PC-9 (cell line): Measurements from ENCODE around the gene TDP1. TPM values are rescaled to one million over a fixed set of nuclear protein-coding genes. Genes with fewer than 3 reads are reported as not detected.

Experiments
- BruUV-seq: library from RNA; stranded (reverse); fragments of 400-500 nt; replicated peaks from 2 replicates; lab custom pipeline; 2021; lab: Mats Ljungman, UMichigan
- CTCF ChIA-PET: fragments of 300-600 bp; sonication (Branson Sonifier 250); formaldehyde crosslinking; loops from one replicate; lab custom pipeline; 2022; ENCODE audit warnings: antibody characterized with exemption; lab: Charles Lee
- POLR2A ChIA-PET: fragments of 300-600 bp; sonication (Branson Sonifier 250); formaldehyde crosslinking; loops from one replicate; lab custom pipeline; 2022; ENCODE audit warnings: antibody characterized with exemption; ENCODE audit not compliant: unreplicated experiment; lab: Charles Lee
- DNase-seq, 2 experiments: peaks; one replicate each; pipeline versions ENCODE4 v3.0.0 to v3.0.0-alpha.2; 2015 to 2022; ENCODE audit warnings: mixed read lengths in 1 of 2
- H2AFZ ChIP-seq: fragments of 200-600 bp; sonication (generic); 2 replicates; pipeline ENCODE4 v1.8.1; 2017; ENCODE audit warnings: antibody characterized with exemption
- H3F3A ChIP-seq: fragments of 200-600 bp; sonication (generic); 2 replicates; pipeline ENCODE4 v1.8.1; 2017; ENCODE audit warnings: antibody characterized with exemption, mild to moderate bottlenecking, low read depth; ENCODE audit not compliant: insufficient read depth
- H3K27ac ChIP-seq: fragments of 200-600 bp; sonication (generic); 2 replicates; pipeline ENCODE4 v1.6.1; 2016; ENCODE audit warnings: mixed run types
- H3K27me3 ChIP-seq: fragments of 200-600 bp; sonication (generic); 2 replicates; pipeline ENCODE4 v1.6.1; 2016; ENCODE audit warnings: low read depth, mixed run types; ENCODE audit not compliant: insufficient read depth
- H3K36me3 ChIP-seq: fragments of 200-600 bp; sonication (generic); 2 replicates; pipeline ENCODE4 v1.6.1; 2016; ENCODE audit warnings: low read depth, mixed run types
- H3K4me1 ChIP-seq: fragments of 200-600 bp; sonication (generic); replicated peaks from 2 replicates; pipeline ENCODE4 v1.6.1; 2016; ENCODE audit warnings: mixed run types; ENCODE audit not compliant: insufficient read depth
- H3K4me2 ChIP-seq: fragments of 200-600 bp; sonication (generic); 2 replicates; pipeline ENCODE4 v1.6.1; 2017; ENCODE audit warnings: mixed run types
- H3K4me3 ChIP-seq: fragments of 200-600 bp; sonication (generic); 2 replicates; pipeline ENCODE4 v1.6.1; 2016; ENCODE audit warnings: mixed run types
- H3K79me2 ChIP-seq: fragments of 200-600 bp; sonication (generic); 2 replicates; pipeline ENCODE4 v1.6.1; 2017; ENCODE audit warnings: low read depth, mixed run types
- H3K9me2 ChIP-seq: fragments of 200-600 bp; sonication (generic); 2 replicates; pipeline ENCODE4 v1.8.1; 2017; ENCODE audit warnings: mild to moderate bottlenecking; ENCODE audit not compliant: insufficient read depth
- H3K9me3 ChIP-seq: fragments of 200-600 bp; sonication (generic); 2 replicates; pipeline ENCODE4 v1.8.1; 2016; ENCODE audit warnings: low read depth; ENCODE audit not compliant: insufficient read depth
- H4K20me1 ChIP-seq: fragments of 200-600 bp; sonication (generic); 2 replicates; pipeline ENCODE4 v1.8.1; 2017; ENCODE audit not compliant: insufficient read depth
- CTCF ChIP-seq: fragments of 200-600 bp; sonication (generic); conservative IDR thresholded peaks from 2 replicates; pipeline ENCODE4 v1.6.1; 2017; ENCODE audit warnings: mixed run types, antibody characterized with exemption, mild to moderate bottlenecking, moderate library complexity
- EZH2 ChIP-seq: fragments of 200-600 bp; sonication (generic); IDR thresholded peaks from 2 replicates; pipeline ENCODE4 v1.8.0; 2017; ENCODE audit warnings: antibody characterized with exemption, low read depth
- intact Hi-C: fragments of 100-400 bp; cut with micrococcal nuclease; formaldehyde crosslinking; loops from one replicate; pipeline ENCODE4 v1.10.0; 2022; ENCODE audit not compliant: unreplicated experiment
- total RNA-seq: library from RNA; stranded (reverse); gene quantifications from 2 replicates; pipeline ENCODE4 v1.2.3, GENCODE V29; 2021

TDP1 gene
- total RNA-seq, 1 experiment from 2014 or later = 12.8 TPM

- Histone ChIP-seq H3K27me3 (no peaks in the 10 kb centered on the region), H3K36me3 (no peaks in the 10 kb centered on the region), H4K20me1 (no peaks in the 10 kb centered on the region), H3K9me3 (no peaks in the 10 kb centered on the region), H3F3A (no peaks in the 10 kb centered on the region), H3K9me2 (no peaks in the 10 kb centered on the region), H3K4me3 (no peak overlapping the region), H3K79me2 (no peaks in the 10 kb centered on the region), H3K4me2 (no peak overlapping the region), H2AFZ (no peak overlapping the region), H3K4me1 (0 out of 2 replicates have a peak, but pooled peaks cover 4% of the 10 kb centered on the region), H3K27ac (no peak overlapping the region)
- ChIA-PET POLR2A (no interaction called here), CTCF (no interaction called here)
- no TSS peak for BruUV-seq
- DNase-seq = no peak
- no peak for TF ChIP-seq CTCF
- no peak for TF ChIP-seq EZH2
- intact Hi-C loops = no loop called here
Observed at GRCh38 chr14:89908712-89909450, 46.8 kb upstream of the TDP1 start.

GRCh38 chr14:89909586-89909985 lies 46.1 kb upstream of the TDP1 start:
- CTCF ChIA-PET = no interaction called here
- H3K27me3 ChIP-seq = no peaks in the 10 kb centered on the region
- no peak for DNase-seq
- no peak overlapping the region for H3K4me3 ChIP-seq
- no peaks in the 10 kb centered on the region for H3K9me2 ChIP-seq
- H3F3A ChIP-seq = no peaks in the 10 kb centered on the region
- no peaks in the 10 kb centered on the region for H3K36me3 ChIP-seq
- H3K4me1 ChIP-seq = 0 out of 2 replicates have a peak, but pooled peaks cover 4% of the 10 kb centered on the region
- no peaks in the 10 kb centered on the region for H3K9me3 ChIP-seq
- TF ChIP-seq CTCF = no peak
- no peak for TF ChIP-seq EZH2
- POLR2A ChIA-PET = no interaction called here
- no peak overlapping the region for H2AFZ ChIP-seq
- H3K79me2 ChIP-seq = no peaks in the 10 kb centered on the region
- intact Hi-C loops = no loop called here
- BruUV-seq = no TSS peak
- H4K20me1 ChIP-seq = no peaks in the 10 kb centered on the region
- no peak overlapping the region for H3K27ac ChIP-seq
- no peak overlapping the region for H3K4me2 ChIP-seq

GRCh38 chr14:89910691-89911009 lies 45.1 kb upstream of the TDP1 start:
- H3K79me2 ChIP-seq = no peaks in the 10 kb centered on the region
- H3K4me1 ChIP-seq = 0 out of 2 replicates have a peak, but pooled peaks cover 4% of the 10 kb centered on the region
- DNase-seq = no peak
- TF ChIP-seq CTCF (no peak), EZH2 (no peak)
- no peaks in the 10 kb centered on the region for H3K9me2 ChIP-seq
- no peak overlapping the region for H2AFZ ChIP-seq
- H3K9me3 ChIP-seq = no peaks in the 10 kb centered on the region
- H4K20me1 ChIP-seq = no peaks in the 10 kb centered on the region
- no peaks in the 10 kb centered on the region for H3K27me3 ChIP-seq
- CTCF ChIA-PET = no interaction called here
- POLR2A ChIA-PET = no interaction called here
- BruUV-seq = no TSS peak
- no peak overlapping the region for H3K4me3 ChIP-seq
- no peaks in the 10 kb centered on the region for H3F3A ChIP-seq
- no peak overlapping the region for H3K27ac ChIP-seq
- H3K4me2 ChIP-seq = no peak overlapping the region
- no peaks in the 10 kb centered on the region for H3K36me3 ChIP-seq
- intact Hi-C loops = no loop called here
